Activated CD8-positive, alpha-beta memory T cell treated with anti-CD3 and anti-CD28 coated beads, Interleukin-2, amount 50 U/mL, for 4 hours (primary cell): ENCODE results near the gene NCAM1.

Experiments used
- DNase-seq: peaks from one replicate; pipeline ENCODE4 v3.0.0-alpha.2; 2020

Gene NCAM1

DNA sequence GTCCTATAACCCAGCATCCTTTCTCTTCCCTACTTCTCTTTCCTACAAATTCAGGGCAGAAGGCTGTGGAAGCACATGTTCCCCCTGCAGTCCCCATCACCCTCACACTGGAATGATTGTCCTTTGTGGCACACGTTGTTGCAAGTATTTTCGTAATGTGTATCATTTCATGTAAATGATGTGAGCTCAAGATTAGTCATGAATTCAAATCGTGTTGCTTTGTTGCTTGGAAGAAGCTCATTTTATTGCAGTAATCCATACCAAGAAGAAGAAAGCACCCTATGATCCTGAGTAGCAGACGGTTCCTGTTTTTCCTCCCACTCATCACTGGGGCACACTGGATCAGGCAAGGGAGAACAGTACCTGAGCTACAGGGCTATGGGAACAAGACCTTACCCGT is 173.4 kb downstream of the NCAM1 start:
- DNase-seq = no peak

DNA sequence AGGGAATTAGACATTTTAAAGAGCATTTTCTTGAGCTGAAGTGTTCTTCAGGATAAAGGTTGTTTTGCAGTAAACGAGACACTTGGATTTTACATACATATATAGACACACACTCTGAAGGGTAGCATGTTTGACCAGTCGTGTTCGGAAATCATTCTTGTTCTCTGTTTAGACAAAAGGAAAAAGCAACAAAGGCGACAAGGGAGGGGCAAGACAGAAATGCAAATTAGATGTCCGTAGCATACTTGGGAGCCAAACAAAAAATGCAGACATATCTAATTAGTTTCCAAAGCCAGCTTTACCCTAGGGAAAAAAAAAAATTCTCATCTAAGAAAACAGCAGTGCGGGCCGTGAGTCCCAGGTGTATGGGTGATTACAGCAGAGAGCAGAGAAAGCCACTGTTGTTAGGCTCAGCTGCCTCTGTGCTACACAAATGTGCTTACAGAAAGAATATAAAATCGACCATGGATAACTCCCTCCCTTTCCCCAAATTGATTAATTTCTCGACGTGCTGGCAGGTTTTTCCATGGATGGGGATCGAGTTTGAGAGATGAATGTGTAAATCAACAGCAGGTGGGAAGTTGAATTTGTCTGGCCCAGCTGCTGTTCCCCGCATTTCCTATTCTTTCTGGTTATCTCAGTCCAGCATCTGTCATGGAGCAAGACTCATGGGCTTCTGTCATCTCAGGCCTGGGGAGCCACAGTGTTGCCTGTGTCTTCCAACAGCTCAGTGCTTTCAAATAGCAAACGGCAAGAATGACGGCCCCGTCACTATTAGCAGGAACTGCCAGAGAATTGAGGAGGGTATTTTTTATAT is 176.7 kb downstream of the NCAM1 start:
- no peak for DNase-seq

DNA sequence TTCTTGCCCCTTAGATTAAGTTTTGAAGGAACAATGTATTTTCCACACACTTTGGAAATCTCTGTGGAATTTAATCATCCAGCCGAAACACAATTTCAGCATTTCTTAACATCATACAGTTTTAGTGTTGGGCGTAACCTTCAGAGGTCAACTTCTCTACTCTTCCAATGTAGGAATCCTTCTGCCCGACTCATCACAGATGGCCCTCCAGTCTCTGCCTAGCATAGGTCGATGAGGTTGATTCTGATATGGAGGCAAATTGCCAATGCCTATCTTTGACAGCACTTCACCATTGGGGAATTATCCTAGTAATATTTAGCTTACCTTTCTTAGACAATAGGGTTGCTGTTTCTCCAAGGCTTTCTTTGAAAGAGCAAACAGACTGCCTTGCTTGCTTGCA is 177.5 kb downstream of the NCAM1 start:
- no peak for DNase-seq

DNA sequence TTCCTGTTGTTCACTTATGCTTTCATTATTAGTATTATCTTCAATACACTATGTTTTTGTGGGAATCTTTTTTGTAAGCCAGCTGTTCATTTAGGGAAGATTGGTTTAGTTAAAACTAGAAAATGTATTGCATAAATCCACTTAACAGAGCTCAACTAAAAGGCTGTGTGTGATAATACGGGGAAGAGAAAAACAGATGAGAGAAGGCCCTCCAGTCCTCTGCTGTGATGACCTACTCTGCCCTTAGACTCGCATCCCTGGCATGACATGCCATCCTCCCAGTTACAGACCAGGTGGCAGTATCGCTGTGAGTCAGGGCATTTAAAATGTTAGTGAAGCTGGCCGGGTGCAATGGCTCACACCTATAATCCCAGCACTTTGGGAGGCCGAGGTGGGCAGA is 179.8 kb downstream of the NCAM1 start:
- no peak for DNase-seq

DNA sequence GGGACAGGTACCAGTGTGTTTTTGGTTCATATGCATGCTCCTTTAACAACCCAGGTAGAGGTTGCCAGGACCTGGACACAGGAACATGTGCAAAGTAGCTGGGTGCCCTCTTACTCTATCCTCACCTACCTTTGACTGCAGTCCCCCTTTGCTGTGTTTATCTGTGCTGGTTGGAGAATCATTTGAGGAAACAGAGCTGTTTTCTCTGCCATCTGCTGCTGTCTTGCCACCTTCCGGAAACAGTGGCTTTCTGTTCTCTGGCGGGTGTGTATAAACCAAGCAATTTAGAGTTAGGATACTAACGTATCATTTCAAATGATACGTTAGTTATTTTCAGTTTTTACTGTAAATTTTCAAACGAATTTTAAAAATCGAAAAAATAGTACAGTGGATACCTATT is 181.3 kb downstream of the NCAM1 start:
- DNase-seq = no peak

GRCh38 chr11:113147249-113147648 is 186.0 kb downstream of the NCAM1 start:
- no peak for DNase-seq

DNA sequence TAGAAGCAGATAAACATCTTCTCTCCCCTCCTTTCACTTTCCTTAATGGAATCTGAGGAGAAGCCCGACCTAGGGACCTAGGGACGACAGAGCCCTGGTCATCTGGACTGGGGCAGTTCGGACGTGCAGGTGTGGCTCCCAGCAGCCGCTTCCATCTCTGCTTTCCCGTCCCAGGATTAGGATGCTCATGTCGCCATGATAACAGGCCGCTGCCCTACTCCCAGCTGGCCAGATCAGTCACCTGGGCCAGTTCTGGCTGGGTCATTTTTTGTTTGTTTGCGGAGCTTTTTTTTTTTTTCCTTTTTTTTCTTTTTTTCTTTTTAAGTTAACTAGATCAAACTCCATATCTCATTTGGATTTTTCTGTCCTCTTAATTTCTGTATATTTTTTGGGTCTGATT is 186.9 kb downstream of the NCAM1 start:
- no peak for DNase-seq

- DNase-seq = no peak
Measured at GRCh38 chr11:113148652-113149051, 187.4 kb downstream of the NCAM1 start.

DNA sequence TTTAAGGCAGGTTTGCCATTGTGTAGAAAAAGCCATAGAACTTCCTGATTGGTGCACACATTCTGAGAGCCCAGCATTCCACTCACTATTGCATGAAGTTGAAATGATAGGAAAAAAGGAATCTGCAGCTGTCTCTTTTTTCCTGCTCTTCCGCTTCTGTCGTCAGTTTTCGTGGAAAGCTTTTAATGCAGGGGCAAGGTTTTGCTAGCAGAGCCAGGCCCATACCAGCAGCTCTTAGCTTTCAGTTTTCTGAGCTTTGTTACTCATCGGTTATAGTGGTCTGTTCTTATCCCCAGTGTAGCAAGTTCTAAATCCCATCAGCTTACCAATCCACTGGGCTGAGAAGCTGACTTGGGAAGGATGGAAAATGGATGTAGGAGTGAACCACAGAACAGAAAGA is 190.3 kb downstream of the NCAM1 start:
- DNase-seq = no peak

DNA sequence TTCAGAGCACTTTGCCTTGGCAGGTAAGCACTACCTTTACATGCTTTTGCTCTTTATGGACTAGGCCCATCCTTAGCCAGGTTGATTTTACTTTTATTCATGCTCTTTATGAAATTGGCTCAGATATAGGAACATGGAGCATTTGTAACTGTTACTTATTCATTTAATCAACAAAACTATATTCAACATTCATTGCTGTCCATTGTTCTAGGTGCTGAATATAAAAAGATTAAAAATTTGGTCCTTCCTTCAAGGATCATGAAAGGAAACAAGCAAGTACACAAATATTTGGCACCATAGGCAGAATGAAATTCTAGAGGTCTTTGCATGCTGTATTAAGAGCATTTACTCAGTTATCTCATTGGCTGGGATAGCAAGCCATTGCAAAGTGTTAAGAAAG is 191.3 kb downstream of the NCAM1 start:
- DNase-seq = no peak

DNA sequence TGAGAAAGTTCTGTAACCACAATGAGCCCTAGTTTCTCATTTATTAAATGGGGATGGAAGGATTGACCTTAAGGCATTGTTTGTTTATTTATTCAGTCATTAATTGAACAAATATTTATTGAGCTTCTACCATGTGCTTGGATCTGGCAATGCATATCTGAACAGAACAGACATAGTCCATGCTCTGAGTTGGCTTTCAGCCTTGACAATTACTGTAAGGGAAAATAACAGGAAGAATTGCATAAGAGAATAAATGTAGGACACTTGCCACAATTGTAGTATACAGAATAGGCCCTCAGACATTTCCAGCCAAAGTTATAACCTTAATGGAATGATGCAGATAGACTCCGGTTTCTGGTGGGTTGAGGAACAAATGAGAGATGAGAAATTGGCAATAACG is 192.6 kb downstream of the NCAM1 start:
- DNase-seq = no peak

DNA sequence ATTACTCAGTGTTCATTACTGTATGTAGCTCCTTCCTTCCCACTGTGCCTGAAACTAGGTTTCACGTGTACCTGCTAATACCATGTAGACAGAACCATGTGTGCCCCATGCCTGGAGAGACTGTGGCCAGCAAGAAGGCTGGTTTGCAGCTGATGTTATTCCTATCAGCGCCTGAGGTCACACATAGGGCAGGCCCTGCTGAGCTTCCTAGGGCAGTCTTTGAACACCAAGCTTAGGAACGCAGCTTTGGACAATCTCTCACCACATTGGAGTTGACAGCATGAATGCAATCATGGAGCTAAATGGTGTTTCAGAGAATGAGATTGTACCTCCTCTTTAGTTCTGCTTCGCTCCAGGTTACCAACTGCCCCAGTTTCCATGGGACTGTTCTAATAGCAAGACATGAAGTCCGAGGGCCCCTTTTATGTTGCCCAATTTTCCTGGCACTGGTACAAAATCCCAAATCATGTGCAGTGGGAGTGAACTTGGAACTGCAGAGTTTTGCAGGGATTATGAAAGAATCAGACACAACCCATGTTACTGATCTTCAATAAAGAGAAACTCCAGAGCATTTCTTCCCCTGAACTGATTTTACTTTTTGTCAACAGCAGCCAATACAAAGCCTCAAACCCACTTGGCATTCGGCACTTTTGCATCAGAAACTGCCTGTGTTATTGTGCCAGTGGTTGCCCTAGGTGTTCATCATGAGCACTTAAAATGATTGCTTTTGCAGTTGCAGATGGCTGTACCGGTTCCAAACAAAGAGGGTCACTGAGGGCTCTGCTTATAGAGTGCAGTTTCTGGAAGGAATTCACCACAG is 199.0 kb downstream of the NCAM1 start:
- DNase-seq = no peak

GRCh38 chr11:113160808-113161124 is 199.5 kb downstream of the NCAM1 start:
- no peak for DNase-seq

DNA sequence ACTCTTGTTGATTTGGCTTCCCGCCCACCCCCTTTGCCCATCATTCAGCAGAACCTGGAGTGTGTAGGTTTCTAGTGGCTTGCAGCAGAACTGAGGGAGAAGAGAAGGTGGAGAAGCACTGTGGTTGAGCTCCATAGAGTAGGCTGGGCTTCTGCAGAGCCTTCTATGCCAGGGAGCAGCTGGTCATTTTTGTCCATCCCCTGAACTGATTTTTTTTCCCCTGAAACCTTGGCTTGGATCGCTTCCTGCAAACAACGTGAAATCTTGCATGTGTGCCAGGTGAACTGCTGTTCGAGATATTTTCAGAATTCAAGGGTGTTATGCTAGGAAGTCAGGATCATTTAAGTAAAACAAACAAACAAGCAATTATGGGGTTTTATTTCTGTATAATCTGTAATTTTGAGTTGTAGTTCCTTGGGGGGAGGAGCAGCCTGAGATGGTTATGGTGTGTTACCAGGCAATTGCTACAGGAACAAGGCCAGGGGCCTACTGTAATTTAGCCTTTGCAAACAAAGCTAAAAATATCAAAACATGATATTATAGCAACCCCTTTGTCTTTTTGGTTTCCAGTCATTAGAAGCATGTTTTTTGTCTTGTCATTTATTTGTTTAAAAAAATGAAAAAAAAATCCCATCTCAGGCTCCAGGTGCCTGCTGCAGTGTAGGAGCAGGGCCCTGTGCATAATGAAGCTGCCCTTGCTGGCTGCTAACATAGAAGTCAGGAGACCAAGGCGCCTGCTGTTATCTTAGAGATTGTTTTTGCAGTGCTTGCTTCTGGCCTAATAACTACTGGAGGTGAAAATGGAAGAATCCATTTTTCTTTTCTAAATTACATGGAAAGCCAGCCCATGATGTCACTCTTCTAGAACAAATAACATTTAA is 200.7 kb downstream of the NCAM1 start:
- DNase-seq = no peak

DNA sequence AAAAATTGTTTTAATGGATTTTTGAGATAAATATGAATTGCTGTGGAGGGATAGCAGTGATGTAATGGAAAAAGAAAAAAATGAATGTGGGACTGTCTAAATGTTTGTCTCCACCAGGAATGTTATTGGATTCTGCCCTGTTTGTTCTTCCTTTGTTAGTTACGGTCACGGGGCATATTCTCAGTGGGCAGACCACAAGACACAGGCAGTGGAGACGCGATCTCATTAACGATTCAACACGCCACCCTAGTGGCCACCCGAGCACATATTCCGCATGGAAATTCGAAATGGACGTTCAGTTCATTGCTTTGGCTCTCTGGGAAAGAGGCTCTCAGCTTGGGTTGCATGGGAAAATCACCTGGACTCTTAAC is 201.4 kb downstream of the NCAM1 start:
- DNase-seq = no peak

- no peak for DNase-seq
Measured at GRCh38 chr11:113163291-113164030, 202.2 kb downstream of the NCAM1 start.

DNA sequence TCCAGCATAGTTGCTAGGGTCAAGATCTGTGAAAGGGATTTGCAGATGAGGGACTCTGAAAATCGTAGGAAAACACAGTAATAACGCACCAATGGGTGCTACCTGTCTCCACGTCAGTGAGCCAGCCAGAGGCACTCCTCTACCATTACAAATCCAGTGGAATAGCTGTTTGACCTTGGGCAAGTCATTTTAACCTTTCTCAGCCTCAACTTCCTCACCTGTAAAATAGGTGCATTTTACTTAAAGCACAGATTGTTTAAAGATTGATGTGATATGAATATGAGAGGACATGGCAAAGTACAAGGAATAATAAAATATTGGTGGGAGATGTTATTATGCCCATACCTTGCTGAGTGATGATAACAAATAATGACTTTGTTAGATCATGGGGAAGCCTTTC is 205.1 kb downstream of the NCAM1 start:
- no peak for DNase-seq

DNA sequence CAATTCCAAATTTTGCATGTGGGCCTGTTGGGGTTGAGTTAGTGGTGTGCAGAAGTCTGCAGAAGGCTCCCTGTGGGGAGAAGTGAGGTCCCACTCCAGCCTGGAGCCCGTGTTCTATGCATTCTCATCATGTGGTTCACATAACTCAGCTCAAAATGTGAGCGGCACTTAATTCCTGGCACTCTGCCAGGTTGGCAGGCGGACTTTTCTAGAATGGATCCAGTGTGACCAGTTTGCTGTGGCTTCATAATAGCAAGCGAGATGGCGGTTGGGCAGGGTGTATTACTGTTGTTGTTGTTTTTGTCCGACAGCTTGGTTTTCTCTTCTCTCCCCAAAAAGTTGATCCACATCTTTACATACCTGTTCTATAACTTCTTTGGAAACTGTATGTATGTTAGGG is 206.4 kb downstream of the NCAM1 start:
- DNase-seq = no peak

GRCh38 chr11:113168354-113169342 is 207.4 kb downstream of the NCAM1 start:
- no peak for DNase-seq

- DNase-seq = no peak
Measured at GRCh38 chr11:113172382-113172951, 211.2 kb downstream of the NCAM1 start.

DNA sequence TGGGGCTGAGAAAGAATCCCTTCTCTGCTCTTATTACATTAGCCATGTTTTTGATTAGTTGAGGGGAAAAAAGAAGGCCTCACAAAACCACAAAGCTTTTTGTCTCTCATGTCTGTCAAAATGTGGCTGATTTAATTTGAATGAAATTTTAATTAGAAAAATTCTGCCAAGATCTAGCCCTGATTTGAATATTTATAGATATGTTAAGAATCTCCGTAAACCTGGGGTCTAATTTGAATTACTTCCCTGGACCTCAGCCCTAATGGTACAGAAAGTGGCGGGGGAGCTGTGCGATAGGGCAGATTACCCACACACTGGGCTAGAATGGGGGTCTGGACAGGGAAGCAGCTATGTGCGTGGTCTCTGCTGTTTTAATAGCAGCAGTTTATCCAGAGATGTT is 211.9 kb downstream of the NCAM1 start:
- DNase-seq = no peak
